ENCODE measurements around the gene PRDM11. TPM values are rescaled to one million over a fixed set of nuclear protein-coding genes. Genes with fewer than 3 reads are reported as not detected.

PRDM11 gene
- total and polyA plus RNA-seq, 2 of the 4 experiments (the other 2 are of a cell fraction), result 2.2 to 2.7 TPM

- no peak for TF ChIP-seq RCOR1 (IDR thresholded peaks at IDR 0.05; ENCODE audit: insufficient replicate concordance, low read length)
Measured at GRCh38 chr11:45161252-45162063, 15.0 kb downstream of the PRDM11 start (continued).

- no TSS peak for BruUV-seq (replicated peaks)
- H3K23ac ChIP-seq (ENCODE audit: low read depth, low read length), result no peak overlapping the region
- H3K36me3 ChIP-seq (ENCODE audit: control insufficient read depth, insufficient read depth, low read length), result no peaks in the 10 kb centered on the region
- H3K4ac ChIP-seq (ENCODE audit: low read depth, low read length), result no peak overlapping the region
- DNase-seq (no peak), ATAC-seq (ENCODE audit: low read depth) (no peak)
- no peak overlapping the region for H2BK5ac ChIP-seq (ENCODE audit: low read depth, low read length, poor library complexity, severe bottlenecking)
- H2BK15ac ChIP-seq (ENCODE audit: low read depth, low read length), result no peak overlapping the region
- dilution Hi-C loops (cut with HindIII; ENCODE audit: low sequenced_read_pairs, unreplicated experiment) (no loop called here), in situ Hi-C loops (cut with MboI; ENCODE audit: low sequenced_read_pairs) (no loop called here), intact Hi-C loops (cut with micrococcal nuclease) (no loop called here)
- ChIA-PET POLR2A (ENCODE audit: unreplicated experiment) (no interaction called here), CTCF (no interaction called here)
- no peak overlapping the region for H4K8ac ChIP-seq (ENCODE audit: low read depth in 2 of 2, low read length in 2 of 2)
- H4K5ac ChIP-seq (ENCODE audit: low read depth, low read length), result no peak overlapping the region
- H2BK120ac ChIP-seq (ENCODE audit: low read depth, low read length), result no peak overlapping the region
- H3K4me2 ChIP-seq (ENCODE audit: low read depth, low read length), result no peak overlapping the region
- no peak overlapping the region for H3K27ac ChIP-seq (ENCODE audit: insufficient read depth, low read length)
- H3K9me3 ChIP-seq (ENCODE audit: control insufficient read depth, insufficient read depth, low read length), result no peaks in the 10 kb centered on the region
- no peak overlapping the region for H3K4me3 ChIP-seq (ENCODE audit: insufficient read depth, low read depth, low read length)
- H3K4me1 ChIP-seq (ENCODE audit: control insufficient read depth, insufficient read depth, low read length), result peaks cover 8% of the 10 kb centered on the region
- no peaks in the 10 kb centered on the region; a peak in 1 of 4 replicates for H3K79me1 ChIP-seq (ENCODE audit: low read depth in 1 of 2, low read length in 2 of 2)
- no peak overlapping the region for H2AFZ ChIP-seq (replicated peaks; ENCODE audit: low read length, poor library complexity)
- H2AK5ac ChIP-seq (ENCODE audit: low read depth, low read length), result no peak overlapping the region
- H3K18ac ChIP-seq (ENCODE audit: low read depth, low read length), result no peak overlapping the region
- no CpG with 5 or more reads among the region's 3 CpGs for WGBS, 2 experiments (ENCODE audit: extremely low coverage in 2 of 2, insufficient read length in 1 of 2)
- H4K20me1 ChIP-seq (ENCODE audit: insufficient read depth, low read length), result peaks cover 18% of the 10 kb centered on the region
- H3K9me1 ChIP-seq (ENCODE audit: insufficient read depth, low read length), result no peaks in the 10 kb centered on the region; the same call in 1 of the 2 replicates
- no peak overlapping the region for H3K14ac ChIP-seq (replicated peaks; ENCODE audit: low read depth, low read length)
- H2AK9ac ChIP-seq (replicated peaks; ENCODE audit: low read depth, low read length, poor library complexity), result no peak overlapping the region
- no peak overlapping the region for H3K9ac ChIP-seq (ENCODE audit: low read depth, low read length)
- TF ChIP-seq ELK1 (IDR thresholded peaks at IDR 0.05; ENCODE audit: borderline replicate concordance, low read depth, low read length) (no peak), MAZ (IDR thresholded peaks at IDR 0.05; ENCODE audit: borderline replicate concordance, low read depth, low read length) (no peak), BHLHE40 (IDR thresholded peaks at IDR 0.05; ENCODE audit: low read depth, low read length) (no peak), NFE2L2 (IDR thresholded peaks at IDR 0.05; ENCODE audit: low read depth, low read length) (no peak), CHD1 (IDR thresholded peaks at IDR 0.05; ENCODE audit: low read depth, low read length) (no peak), RAD21 (IDR thresholded peaks at IDR 0.05; ENCODE audit: low read length) (no peak), FOS (IDR thresholded peaks at IDR 0.05; ENCODE audit: low read depth, low read length) (no peak), MXI1 (IDR thresholded peaks at IDR 0.05; ENCODE audit: borderline replicate concordance, low read depth, low read length) (no peak), RCOR1 (IDR thresholded peaks at IDR 0.05; ENCODE audit: insufficient replicate concordance, low read length) (no peak), RFX5 (IDR thresholded peaks at IDR 0.05; ENCODE audit: low read depth, low read length) (no peak), CEBPB (IDR thresholded peaks at IDR 0.05; ENCODE audit: low read depth, low read length) (no peak)
- H3K27me3 ChIP-seq (ENCODE audit: control insufficient read depth, insufficient read depth, low read length), result no peaks in the 10 kb centered on the region
- no peak overlapping the region for H3K56ac ChIP-seq (ENCODE audit: extremely low read depth, insufficient read depth, low read length)
- no peak overlapping the region for H4K91ac ChIP-seq (ENCODE audit: insufficient read depth, low read depth, low read length)
- H2BK20ac ChIP-seq (ENCODE audit: low read depth, low read length), result no peak overlapping the region
Measured at GRCh38 chr11:45162064-45162375, 15.6 kb downstream of the PRDM11 start.
